Trophoblast cell (in vitro differentiated cells and primary cell): Measurements from ENCODE around the gene SDCCAG8.

Experiments used
- DNase-seq, 2 donors: peaks; one replicate each; pipeline ENCODE4 v3.0.0-alpha.2; 2016
- H2AFZ ChIP-seq: 2 replicates; pipeline ENCODE4 v1.6.1; 2013; ENCODE audit warnings: low read length, moderate library complexity, mild to moderate bottlenecking; ENCODE audit not compliant: insufficient read depth, poor library complexity
- H2AK5ac ChIP-seq: 2 replicates; pipeline ENCODE4 v1.6.1; 2013; ENCODE audit warnings: mild to moderate bottlenecking, low read length
- H2BK120ac ChIP-seq: 2 replicates; pipeline ENCODE4 v1.6.1; 2013; ENCODE audit warnings: low read length, mild to moderate bottlenecking, moderate library complexity; ENCODE audit not compliant: insufficient read depth, poor library complexity
- H2BK12ac ChIP-seq: 2 replicates; pipeline ENCODE4 v1.6.1; 2013; ENCODE audit warnings: mild to moderate bottlenecking, low read length, moderate library complexity
- H2BK5ac ChIP-seq: 2 replicates; pipeline ENCODE4 v1.6.1; 2013; ENCODE audit warnings: low read length, low read depth, moderate library complexity, mild to moderate bottlenecking; ENCODE audit not compliant: poor library complexity
- H3K14ac ChIP-seq: 2 replicates; pipeline ENCODE4 v1.6.1; 2013; ENCODE audit warnings: mild to moderate bottlenecking, low read length
- H3K18ac ChIP-seq: 2 replicates; pipeline ENCODE4 v1.6.1; 2013; ENCODE audit warnings: mild to moderate bottlenecking, low read length
- H3K23ac ChIP-seq: 2 replicates; pipeline ENCODE4 v1.6.1; 2013; ENCODE audit warnings: low read length
- H3K27ac ChIP-seq: 2 replicates; pipeline ENCODE4 v1.5.1; 2013; ENCODE audit warnings: low read depth, mild to moderate bottlenecking, inconsistent platforms, low read length, moderate library complexity
- H3K27me3 ChIP-seq: 2 replicates; pipeline ENCODE4 v1.6.1; 2013; ENCODE audit warnings: inconsistent platforms, mild to moderate bottlenecking, low read length, moderate library complexity; ENCODE audit not compliant: insufficient read depth
- H3K36me3 ChIP-seq, 2 experiments: 1 replicate in 1 of 2; 2 replicates in 1 of 2; pipeline ENCODE4 v1.6.1; 2013; ENCODE audit warnings: low read length in 2 of 2, mild to moderate bottlenecking in 2 of 2, moderate library complexity in 1 of 2; ENCODE audit not compliant: insufficient read depth in 2 of 2, control insufficient read depth in 1 of 2
- H3K4ac ChIP-seq: 2 replicates; pipeline ENCODE4 v1.6.1; 2013; ENCODE audit warnings: low read depth, mild to moderate bottlenecking, low read length, moderate library complexity
- H3K4me1 ChIP-seq, 2 experiments: 1 replicate in 1 of 2; 2 replicates in 1 of 2; pipeline ENCODE4 v1.6.1; 2013; ENCODE audit warnings: low read length in 2 of 2, mild to moderate bottlenecking in 2 of 2, moderate library complexity in 1 of 2; ENCODE audit not compliant: insufficient read depth in 2 of 2, control insufficient read depth in 1 of 2
- H3K4me2 ChIP-seq: 2 replicates; pipeline ENCODE4 v1.6.1; 2013; ENCODE audit warnings: inconsistent platforms, mild to moderate bottlenecking, low read length, moderate library complexity
- H3K4me3 ChIP-seq: 2 replicates; pipeline ENCODE4 v1.5.1; 2013; ENCODE audit warnings: mild to moderate bottlenecking, low read depth, low read length, inconsistent platforms
- H3K79me1 ChIP-seq: one replicate; pipeline ENCODE4 v1.6.1; 2013; ENCODE audit warnings: low read length
- H3K79me2 ChIP-seq: 2 replicates; pipeline ENCODE4 v1.6.1; 2013; ENCODE audit warnings: low read length, mild to moderate bottlenecking; ENCODE audit not compliant: control insufficient read depth, insufficient read depth, poor library complexity
- H3K9ac ChIP-seq: 2 replicates; pipeline ENCODE4 v1.6.1; 2013; ENCODE audit warnings: mild to moderate bottlenecking, low read length
- H3K9me3 ChIP-seq: 2 replicates; pipeline ENCODE4 v1.6.1; 2013; ENCODE audit warnings: low read depth, mild to moderate bottlenecking, control low read depth, inconsistent platforms, low read length; ENCODE audit not compliant: insufficient read depth
- H4K12ac ChIP-seq: 2 replicates; pipeline ENCODE4 v1.6.1; 2013; ENCODE audit warnings: low read depth, mild to moderate bottlenecking, low read length, moderate library complexity
- H4K8ac ChIP-seq: 2 replicates; pipeline ENCODE4 v1.6.1; 2013; ENCODE audit warnings: low read depth, mild to moderate bottlenecking, low read length, moderate library complexity
- H4K91ac ChIP-seq: one replicate; pipeline ENCODE4 v1.6.1; 2013; ENCODE audit warnings: low read depth, mild to moderate bottlenecking, low read length, moderate library complexity
- WGBS: extraction: QIAGEN DNeasy Blood & Tissue Kit; methylation state at CpG from one replicate; pipeline ENCODE4 v1.1.7; 2013; ENCODE audit warnings: missing lambda C conversion rate; ENCODE audit not compliant: insufficient read length, insufficient coverage; ENCODE audit errors: extremely low coverage; 5-methylcytosine and 5-hydroxymethylcytosine counted together

Gene SDCCAG8

DNA sequence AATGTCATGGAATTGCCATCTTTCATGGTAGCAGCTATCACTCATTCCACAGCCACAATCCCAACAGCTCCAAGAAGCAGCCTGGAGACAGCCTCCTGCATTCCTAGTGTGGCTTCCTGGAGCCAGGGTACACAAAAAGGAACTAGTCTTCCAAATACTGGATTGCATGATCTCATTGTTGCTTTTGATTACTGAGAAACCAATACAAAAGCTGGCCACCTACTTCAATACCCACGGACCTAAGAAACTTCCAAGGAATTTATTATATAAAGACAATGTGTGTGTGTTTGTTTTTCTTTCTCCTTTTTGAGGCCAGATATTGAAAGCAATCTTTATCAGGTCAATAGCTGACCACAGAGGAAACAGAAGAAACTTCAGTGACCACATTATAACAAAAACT is 26.3 kb upstream of the SDCCAG8 start:
- Histone ChIP-seq H3K4me2 (no peak overlapping the region), H3K27me3 (no peaks in the 10 kb centered on the region), H2BK120ac (no peak overlapping the region), H4K8ac (no peak overlapping the region), H3K79me1 (no peaks in the 10 kb centered on the region), H3K18ac (no peak overlapping the region), H3K9me3 (peaks cover 4% of the 10 kb centered on the region), H3K36me3 (peaks cover 0 to 2% of the 10 kb centered on the region in 2 experiments), H2AK5ac (no peak overlapping the region), H3K14ac (no peak overlapping the region), H3K27ac (no peak overlapping the region), H3K4me3 (no peak overlapping the region), H2AFZ (no peak overlapping the region), H3K23ac (peak overlapping the region; percentile 86), H3K9ac (no peak overlapping the region), H4K12ac (no peak overlapping the region), H2BK12ac (no peak overlapping the region), H2BK5ac (no peak overlapping the region), H3K79me2 (peaks cover 2% of the 10 kb centered on the region), H3K4me1 (peaks cover 0 to 2% of the 10 kb centered on the region in 2 experiments), H3K4ac (peak overlapping the region; percentile 83), H4K91ac (no peak overlapping the region)
- DNase-seq, result no peak
- WGBS, result no CpG with 5 or more reads among the region's 1 CpG

DNA sequence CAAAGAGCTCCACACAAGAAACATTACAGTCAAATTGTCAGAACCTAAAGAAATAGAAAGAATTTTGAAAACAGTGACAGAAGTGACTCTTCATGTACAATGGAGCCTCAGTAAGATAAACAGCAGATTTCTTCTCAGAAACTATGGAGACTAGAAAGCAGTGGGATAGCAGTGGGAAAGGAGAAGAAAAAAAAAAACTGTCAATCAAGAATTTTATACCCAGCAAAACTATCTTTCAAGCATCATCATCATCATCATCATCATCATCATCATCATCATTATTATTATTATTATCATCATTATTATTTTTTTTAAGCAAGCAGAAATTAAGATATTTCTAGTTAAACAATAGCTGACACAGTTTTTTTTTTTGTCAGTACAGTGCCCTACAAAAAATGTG is 24.9 kb upstream of the SDCCAG8 start:
- H4K91ac ChIP-seq, result no peak overlapping the region
- H2AK5ac ChIP-seq, result no peak overlapping the region
- no peak overlapping the region for H4K8ac ChIP-seq
- peak in 1 of 2 donors; percentile 37 for DNase-seq
- peaks cover 0 to 2% of the 10 kb centered on the region in 2 experiments for H3K36me3 ChIP-seq
- H3K9me3 ChIP-seq, result peaks cover 4% of the 10 kb centered on the region
- H2BK120ac ChIP-seq, result no peak overlapping the region
- H2BK5ac ChIP-seq, result no peak overlapping the region
- no peak overlapping the region for H3K9ac ChIP-seq
- H3K23ac ChIP-seq, result no peak overlapping the region
- H3K18ac ChIP-seq, result no peak overlapping the region
- H3K79me2 ChIP-seq, result peaks cover 2% of the 10 kb centered on the region
- no peak overlapping the region for H3K4ac ChIP-seq
- H2BK12ac ChIP-seq, result no peak overlapping the region
- H3K4me1 ChIP-seq, result peaks cover 0 to 2% of the 10 kb centered on the region in 2 experiments
- H3K27me3 ChIP-seq, result no peaks in the 10 kb centered on the region
- no peak overlapping the region for H3K27ac ChIP-seq
- H3K4me3 ChIP-seq, result no peak overlapping the region
- H3K14ac ChIP-seq, result no peak overlapping the region
- H3K4me2 ChIP-seq, result no peak overlapping the region
- H2AFZ ChIP-seq, result no peak overlapping the region
- no peaks in the 10 kb centered on the region for H3K79me1 ChIP-seq
- H4K12ac ChIP-seq, result no peak overlapping the region

DNA sequence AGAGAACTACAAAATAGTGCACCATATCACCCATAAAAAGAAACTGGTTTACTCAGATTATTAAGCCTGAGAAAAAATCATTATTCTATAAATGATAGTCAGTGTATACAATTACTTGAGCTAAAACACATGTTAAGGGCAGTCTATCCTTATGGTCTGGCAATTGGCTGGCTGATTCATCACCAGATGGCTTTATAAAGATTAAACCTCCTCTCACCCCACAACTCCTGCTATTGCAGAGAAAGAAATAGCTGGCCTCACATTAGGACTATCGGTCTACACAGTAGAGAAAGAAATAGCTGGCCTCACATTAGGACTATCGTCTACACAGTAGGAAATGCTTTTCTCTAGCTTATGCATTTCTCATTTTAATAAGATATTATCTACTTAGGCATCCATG is 21.9 kb upstream of the SDCCAG8 start:
- no CpG with 5 or more reads among the region's 2 CpGs for WGBS

DNA sequence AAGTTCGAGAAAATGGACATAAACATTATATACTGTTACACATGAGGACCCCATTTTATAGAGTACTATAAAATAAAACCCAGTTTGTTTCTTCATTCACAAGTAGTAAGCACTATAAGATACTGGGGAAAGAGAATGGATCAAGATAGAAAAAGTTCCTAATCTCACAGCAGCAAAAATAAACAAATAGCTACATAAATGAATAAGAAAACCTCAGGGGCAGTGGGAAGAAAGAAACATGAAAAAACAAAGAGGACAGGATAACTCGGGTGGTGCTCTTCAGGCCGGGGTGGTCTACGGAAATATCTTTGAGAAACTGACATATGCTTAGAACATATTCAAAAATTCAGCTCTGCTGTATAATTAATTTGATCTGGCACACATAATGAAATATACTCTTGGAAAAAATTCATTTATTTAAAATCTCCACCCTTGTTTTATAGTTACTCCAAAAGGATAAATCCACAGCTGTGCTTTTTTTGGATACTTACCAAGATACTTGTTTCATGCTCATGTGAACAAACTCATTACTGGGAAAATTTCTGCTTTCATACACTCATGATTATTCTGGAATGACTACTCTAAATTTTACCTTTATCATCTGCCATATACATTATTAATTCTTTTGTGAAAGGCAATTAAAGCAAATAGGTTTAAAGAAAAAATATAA is 20.7 kb upstream of the SDCCAG8 start:
- no peak overlapping the region for H3K14ac ChIP-seq
- no peak overlapping the region for H3K23ac ChIP-seq
- H3K4ac ChIP-seq, result no peak overlapping the region
- H4K91ac ChIP-seq, result no peak overlapping the region
- H3K4me2 ChIP-seq, result no peak overlapping the region
- H2AK5ac ChIP-seq, result no peak overlapping the region
- no peak overlapping the region for H2BK120ac ChIP-seq
- no peak overlapping the region for H2AFZ ChIP-seq
- H2BK5ac ChIP-seq, result no peak overlapping the region
- H3K79me2 ChIP-seq, result peaks cover 3% of the 10 kb centered on the region
- H4K12ac ChIP-seq, result no peak overlapping the region
- H3K27ac ChIP-seq, result no peak overlapping the region
- H3K4me3 ChIP-seq, result no peak overlapping the region
- H3K79me1 ChIP-seq, result no peaks in the 10 kb centered on the region
- DNase-seq, result no peak
- H3K9me3 ChIP-seq, result peaks cover 3% of the 10 kb centered on the region
- no CpG with 5 or more reads among the region's 4 CpGs for WGBS
- H3K36me3 ChIP-seq, result peaks cover 3 to 4% of the 10 kb centered on the region in 2 experiments
- H3K4me1 ChIP-seq, result no peaks in the 10 kb centered on the region
- H4K8ac ChIP-seq, result no peak overlapping the region
- H3K18ac ChIP-seq, result no peak overlapping the region
- no peak overlapping the region for H3K9ac ChIP-seq
- no peak overlapping the region for H2BK12ac ChIP-seq
- no peaks in the 10 kb centered on the region for H3K27me3 ChIP-seq

More for the DNA sequence above, 21.9 kb upstream of the SDCCAG8 start:
- H4K91ac ChIP-seq, result no peak overlapping the region
- no peak overlapping the region for H2BK5ac ChIP-seq
- no peak overlapping the region for H3K14ac ChIP-seq
- no peaks in the 10 kb centered on the region for H3K27me3 ChIP-seq
- no peak overlapping the region for H3K27ac ChIP-seq
- no peak overlapping the region for H3K18ac ChIP-seq
- no peak for DNase-seq
- no peak overlapping the region for H2AFZ ChIP-seq
- no peak overlapping the region for H2BK120ac ChIP-seq
- H3K9ac ChIP-seq, result no peak overlapping the region
- no peak overlapping the region for H4K8ac ChIP-seq
- no peak overlapping the region for H4K12ac ChIP-seq
- peaks cover 4% of the 10 kb centered on the region for H3K9me3 ChIP-seq
- peaks cover 4 to 5% of the 10 kb centered on the region in 2 experiments for H3K36me3 ChIP-seq
- no peak overlapping the region for H3K4me2 ChIP-seq
- H3K4me1 ChIP-seq, result peaks cover 0 to 2% of the 10 kb centered on the region in 2 experiments
- no peak overlapping the region for H3K23ac ChIP-seq
- H3K4me3 ChIP-seq, result no peak overlapping the region
- no peak overlapping the region for H2BK12ac ChIP-seq
- no peak overlapping the region for H2AK5ac ChIP-seq
- H3K79me2 ChIP-seq, result peaks cover 5% of the 10 kb centered on the region
- peak overlapping the region; percentile 62 for H3K4ac ChIP-seq
- H3K79me1 ChIP-seq, result no peaks in the 10 kb centered on the region
